ENCODE results near the gene CD3D.
"Not testable (repeated sequence)": the region's sequence is repeated elsewhere in the genome, so short reads cannot be mapped to it uniquely, and the experiment has no call there.

Gene CD3D

DNA sequence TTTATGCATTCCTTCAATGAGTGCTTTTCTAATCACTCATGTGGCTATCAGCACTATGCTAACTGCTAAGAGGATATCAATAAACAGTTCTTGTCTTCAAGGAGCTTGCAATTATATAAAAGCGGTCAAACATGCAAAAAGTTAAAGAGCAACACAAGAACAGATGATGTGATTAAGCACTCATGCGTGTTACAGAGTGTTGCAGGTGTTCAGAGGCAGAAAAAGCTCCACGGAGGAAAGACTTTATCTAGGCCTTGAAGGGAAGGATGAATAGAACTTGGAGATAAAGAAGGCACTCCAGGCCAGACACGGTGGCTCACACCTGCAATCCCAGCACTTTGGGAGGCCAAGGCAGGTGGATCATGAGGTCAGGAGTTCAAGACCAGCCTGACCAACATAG, 24.4 kb downstream of the CD3D start:
- no peaks in the 10 kb centered on the region for H3K27me3 ChIP-seq (ENCODE audit: control insufficient read depth, insufficient read depth, low read length)
- H3K4me3 ChIP-seq (ENCODE audit: low read length): no peak overlapping the region
- H3K36me3 ChIP-seq (ENCODE audit: control insufficient read depth, insufficient read depth, low read length): no peaks in the 10 kb centered on the region
- H3K27ac ChIP-seq (ENCODE audit: low read length): no peak overlapping the region
- no peaks in the 10 kb centered on the region for H3K9me3 ChIP-seq (ENCODE audit: control insufficient read depth, insufficient read depth, low read length)
- H3K4me1 ChIP-seq (ENCODE audit: control insufficient read depth, insufficient read depth, low read length): peaks cover 6% of the 10 kb centered on the region; the same call in 1 of the 2 replicates
- no CpG with 5 or more reads among the region's 4 CpGs for WGBS (ENCODE audit: insufficient coverage, insufficient read length)
- no peak for DNase-seq (ENCODE audit: low read depth, low spot score)

DNA sequence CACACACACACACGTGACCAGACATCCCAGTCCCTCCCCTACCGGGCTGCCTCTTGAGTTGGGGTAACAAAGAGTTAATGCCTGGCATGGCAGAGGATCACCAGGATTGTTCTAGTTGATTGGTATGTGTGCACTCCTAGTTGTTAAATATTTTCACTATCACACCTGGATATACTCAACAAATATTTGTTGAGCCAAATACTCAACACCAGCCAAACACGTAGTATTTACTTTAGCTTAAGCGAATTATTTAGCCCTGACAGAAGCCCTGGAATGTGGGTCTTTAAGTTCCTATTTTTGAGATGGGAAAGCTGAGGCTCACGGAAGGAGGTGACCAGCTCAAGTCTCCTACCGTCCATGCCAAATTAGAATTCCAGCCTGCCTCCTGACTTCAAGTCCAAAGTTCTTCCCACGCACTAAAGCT, 27.5 kb downstream of the CD3D start:
- H3K4me3 ChIP-seq (ENCODE audit: low read length): no peak overlapping the region

DNA sequence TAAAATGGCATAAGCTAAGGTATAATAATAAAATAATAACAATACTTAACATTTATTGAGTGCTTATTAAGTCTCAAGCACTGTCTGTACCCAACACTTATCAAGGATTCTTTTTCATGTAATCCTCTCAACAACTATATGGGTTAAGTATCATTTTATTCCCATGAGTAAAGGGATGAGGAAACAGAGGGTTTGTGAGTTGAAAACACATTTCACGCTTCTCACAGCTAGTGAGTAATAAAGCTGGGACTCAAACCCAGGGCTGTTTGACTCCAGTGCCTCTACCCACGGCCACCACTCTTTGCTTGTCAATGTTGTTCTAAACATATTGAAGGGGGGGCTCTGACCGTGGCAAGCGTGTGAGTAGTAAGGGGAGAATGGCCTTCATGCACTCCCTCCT, 29.3 kb downstream of the CD3D start:
- Histone ChIP-seq H3K27me3 (ENCODE audit: control insufficient read depth, insufficient read depth, low read length) (no peaks in the 10 kb centered on the region), H3K9me3 (ENCODE audit: control insufficient read depth, insufficient read depth, low read length) (no peaks in the 10 kb centered on the region), H3K4me1 (ENCODE audit: control insufficient read depth, insufficient read depth, low read length) (peaks cover 5% of the 10 kb centered on the region; the same call in 1 of the 2 replicates), H3K36me3 (ENCODE audit: control insufficient read depth, insufficient read depth, low read length) (no peaks in the 10 kb centered on the region), H3K27ac (ENCODE audit: low read length) (no peak overlapping the region), H3K4me3 (ENCODE audit: low read length) (no peak overlapping the region)
- no CpG with 5 or more reads among the region's 4 CpGs for WGBS (ENCODE audit: insufficient coverage, insufficient read length)
- DNase-seq (ENCODE audit: low read depth, low spot score): no peak

More for the DNA sequence above, 27.5 kb downstream of the CD3D start:
- Histone ChIP-seq H3K27me3 (ENCODE audit: control insufficient read depth, insufficient read depth, low read length) (no peaks in the 10 kb centered on the region), H3K4me1 (ENCODE audit: control insufficient read depth, insufficient read depth, low read length) (peaks cover 5% of the 10 kb centered on the region; the same call in 1 of the 2 replicates), H3K27ac (ENCODE audit: low read length) (no peak overlapping the region), H3K36me3 (ENCODE audit: control insufficient read depth, insufficient read depth, low read length) (no peaks in the 10 kb centered on the region), H3K9me3 (ENCODE audit: control insufficient read depth, insufficient read depth, low read length) (no peaks in the 10 kb centered on the region)
- no CpG with 5 or more reads among the region's 7 CpGs for WGBS (ENCODE audit: insufficient coverage, insufficient read length)
- no peak for DNase-seq (ENCODE audit: low read depth, low spot score)

DNA sequence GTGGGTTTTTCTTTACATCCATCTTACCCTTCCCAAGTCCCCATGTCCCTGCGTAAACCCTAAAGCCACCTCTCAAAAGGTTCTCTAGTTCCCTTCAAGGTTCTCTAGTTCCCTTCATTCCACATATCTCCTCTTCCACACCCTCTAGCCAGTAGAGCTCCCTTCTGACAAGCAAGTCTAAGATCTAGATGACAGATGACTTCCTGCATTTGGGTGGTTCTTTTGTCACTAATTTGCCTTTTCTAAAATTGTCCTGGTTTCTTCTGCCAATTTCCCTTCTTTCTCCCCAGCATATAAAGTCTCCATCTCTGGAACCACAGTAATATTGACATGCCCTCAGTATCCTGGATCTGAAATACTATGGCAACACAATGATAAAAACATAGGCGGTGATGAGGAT, 30.2 kb downstream of the CD3D start:
- no peaks in the 10 kb centered on the region for H3K36me3 ChIP-seq (ENCODE audit: control insufficient read depth, insufficient read depth, low read length)
- H3K9me3 ChIP-seq (ENCODE audit: control insufficient read depth, insufficient read depth, low read length): no peaks in the 10 kb centered on the region
- WGBS (ENCODE audit: insufficient coverage, insufficient read length): no CpG with 5 or more reads among the region's 2 CpGs
- H3K27ac ChIP-seq (ENCODE audit: low read length): no peak overlapping the region
- no peak for DNase-seq (ENCODE audit: low read depth, low spot score)
- H3K4me1 ChIP-seq (ENCODE audit: control insufficient read depth, insufficient read depth, low read length): peaks cover 5% of the 10 kb centered on the region; the same call in 1 of the 2 replicates
- H3K4me3 ChIP-seq (ENCODE audit: low read length): no peak overlapping the region
- H3K27me3 ChIP-seq (ENCODE audit: control insufficient read depth, insufficient read depth, low read length): no peaks in the 10 kb centered on the region

DNA sequence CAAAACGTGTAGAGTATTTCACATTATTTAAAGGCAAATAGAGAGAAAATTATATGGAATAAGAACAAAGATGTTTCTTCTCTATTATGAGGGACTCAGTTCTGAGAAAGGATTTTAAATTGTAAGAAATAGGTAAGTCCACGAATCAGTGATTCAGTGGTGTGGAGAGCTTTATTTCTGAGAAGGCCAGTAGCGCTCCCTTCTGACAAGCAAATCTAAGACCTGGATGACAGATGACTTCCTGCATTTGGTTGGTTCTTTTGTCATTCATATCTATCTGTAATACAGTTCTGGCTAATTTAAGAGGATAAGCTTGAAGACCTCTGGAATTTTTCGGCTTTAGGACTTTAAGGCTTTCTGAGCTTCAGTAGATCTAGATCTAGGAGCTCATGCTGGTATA, 31.0 kb downstream of the CD3D start:
- Histone ChIP-seq H3K27ac (ENCODE audit: low read length) (no peak overlapping the region), H3K36me3 (ENCODE audit: control insufficient read depth, insufficient read depth, low read length) (no peaks in the 10 kb centered on the region), H3K4me1 (ENCODE audit: control insufficient read depth, insufficient read depth, low read length) (peaks cover 3% of the 10 kb centered on the region; the same call in 1 of the 2 replicates), H3K9me3 (ENCODE audit: control insufficient read depth, insufficient read depth, low read length) (no peaks in the 10 kb centered on the region), H3K4me3 (ENCODE audit: low read length) (no peak overlapping the region), H3K27me3 (ENCODE audit: control insufficient read depth, insufficient read depth, low read length) (no peaks in the 10 kb centered on the region)
- DNase-seq (ENCODE audit: low read depth, low spot score): no peak
- no CpG with 5 or more reads among the region's 4 CpGs for WGBS (ENCODE audit: insufficient coverage, insufficient read length)

DNA sequence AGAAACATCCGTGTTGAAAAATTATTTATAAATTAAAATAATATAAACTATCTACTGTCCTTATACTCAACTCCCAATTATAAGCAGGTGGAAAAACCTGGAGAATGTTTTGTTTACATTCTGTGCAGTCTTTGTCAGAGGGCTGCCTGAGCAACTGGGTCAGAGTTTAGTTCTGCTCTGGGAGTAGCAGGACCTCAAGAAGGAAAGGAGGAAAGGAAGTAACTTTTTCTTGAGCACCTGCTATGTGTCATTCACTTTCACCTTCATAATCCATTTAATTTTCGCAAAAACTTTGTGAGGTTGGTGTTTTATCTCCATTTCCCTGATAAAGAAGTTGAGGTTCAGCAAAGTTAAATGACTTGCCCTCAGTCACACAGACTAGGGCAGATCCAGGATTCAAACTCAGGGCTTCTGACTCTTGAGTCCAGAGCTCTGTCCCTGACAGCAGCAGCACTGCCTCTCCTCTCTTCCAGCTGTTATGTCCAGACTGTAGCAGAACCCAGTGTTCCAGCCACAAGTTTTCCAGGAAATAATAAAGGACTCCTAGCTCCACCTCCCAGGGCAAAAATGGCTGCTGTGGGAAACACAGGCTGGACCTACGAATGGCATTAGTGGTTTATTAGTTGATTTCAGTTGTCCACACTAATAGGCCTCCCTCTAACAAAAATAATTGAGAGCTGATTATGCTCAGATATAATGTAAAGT, 31.6 kb downstream of the CD3D start:
- no peaks in the 10 kb centered on the region for H3K36me3 ChIP-seq (ENCODE audit: control insufficient read depth, insufficient read depth, low read length)
- no peaks in the 10 kb centered on the region for H3K27me3 ChIP-seq (ENCODE audit: control insufficient read depth, insufficient read depth, low read length)
- no peak for DNase-seq (ENCODE audit: low read depth, low spot score)
- no peak overlapping the region for H3K27ac ChIP-seq (ENCODE audit: low read length)
- no peak overlapping the region for H3K4me3 ChIP-seq (ENCODE audit: low read length)
- H3K4me1 ChIP-seq (ENCODE audit: control insufficient read depth, insufficient read depth, low read length): peaks cover 1% of the 10 kb centered on the region; the same call in 1 of the 2 replicates
- no peaks in the 10 kb centered on the region for H3K9me3 ChIP-seq (ENCODE audit: control insufficient read depth, insufficient read depth, low read length)
- no CpG with 5 or more reads among the region's 3 CpGs for WGBS (ENCODE audit: insufficient coverage, insufficient read length)

DNA sequence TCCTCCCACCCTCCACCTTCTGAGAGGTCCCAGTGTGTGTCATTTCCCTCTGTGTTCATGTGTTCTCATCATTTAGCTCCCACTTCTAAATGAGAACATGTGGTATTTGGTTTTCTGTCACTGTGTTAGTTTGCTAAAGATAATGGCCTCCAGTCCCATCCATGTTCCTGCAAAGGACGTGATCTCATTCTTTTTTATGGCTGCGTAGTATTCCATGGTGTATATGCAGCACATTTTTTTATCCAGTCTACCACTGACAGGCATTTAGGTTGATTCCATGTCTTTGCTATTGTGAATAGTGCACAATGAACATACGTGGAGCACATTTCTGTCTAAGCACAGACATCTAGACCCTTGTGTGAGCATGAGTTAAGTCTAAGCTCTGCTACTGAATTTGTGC, 32.2 kb downstream of the CD3D start:
- no peaks in the 10 kb centered on the region for H3K27me3 ChIP-seq (ENCODE audit: control insufficient read depth, insufficient read depth, low read length)
- no peak for DNase-seq (ENCODE audit: low read depth, low spot score)
- no peak overlapping the region for H3K4me3 ChIP-seq (ENCODE audit: low read length)
- no peaks in the 10 kb centered on the region for H3K9me3 ChIP-seq (ENCODE audit: control insufficient read depth, insufficient read depth, low read length)
- WGBS (ENCODE audit: insufficient coverage, insufficient read length): no CpG with 5 or more reads among the region's 3 CpGs
- no peak overlapping the region for H3K27ac ChIP-seq (ENCODE audit: low read length)
- H3K36me3 ChIP-seq (ENCODE audit: control insufficient read depth, insufficient read depth, low read length): no peaks in the 10 kb centered on the region
- no peaks in the 10 kb centered on the region; the same call in 1 of the 2 replicates for H3K4me1 ChIP-seq (ENCODE audit: control insufficient read depth, insufficient read depth, low read length)

DNA sequence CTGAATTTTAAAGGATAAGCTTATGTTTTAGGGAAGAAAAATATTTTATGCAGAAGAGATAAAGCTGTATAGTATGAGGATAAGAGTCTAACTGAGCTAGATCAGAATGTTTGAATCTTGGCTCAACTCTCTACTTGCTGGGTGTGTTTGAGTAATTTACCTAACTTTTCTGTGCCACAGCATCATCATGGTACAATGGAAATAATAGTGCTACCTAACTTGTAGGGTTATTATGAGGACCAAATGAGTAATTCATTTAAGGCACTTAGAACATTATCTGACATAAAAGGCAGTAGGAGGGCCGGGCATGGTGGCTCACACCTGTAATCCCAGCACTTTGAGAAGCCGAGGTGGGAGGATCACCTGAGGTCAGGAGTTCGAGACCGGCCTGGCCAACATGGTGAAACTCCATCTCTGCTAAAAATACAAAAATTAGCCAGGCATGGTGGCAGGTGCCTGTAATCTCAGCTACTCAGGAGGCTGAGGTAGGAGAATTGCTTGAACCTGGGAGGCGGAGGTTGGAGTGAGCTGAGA, 33.4 kb downstream of the CD3D start:
- H3K4me3 ChIP-seq (ENCODE audit: low read length); H3K27ac ChIP-seq (ENCODE audit: low read length); DNase-seq (ENCODE audit: low read depth, low spot score); H3K9me3 ChIP-seq (ENCODE audit: control insufficient read depth, insufficient read depth, low read length); H3K4me1 ChIP-seq (ENCODE audit: control insufficient read depth, insufficient read depth, low read length); H3K36me3 ChIP-seq (ENCODE audit: control insufficient read depth, insufficient read depth, low read length); H3K27me3 ChIP-seq (ENCODE audit: control insufficient read depth, insufficient read depth, low read length): not testable (repeated sequence)
- WGBS (ENCODE audit: insufficient coverage, insufficient read length): no CpG with 5 or more reads among the region's 5 CpGs

DNA sequence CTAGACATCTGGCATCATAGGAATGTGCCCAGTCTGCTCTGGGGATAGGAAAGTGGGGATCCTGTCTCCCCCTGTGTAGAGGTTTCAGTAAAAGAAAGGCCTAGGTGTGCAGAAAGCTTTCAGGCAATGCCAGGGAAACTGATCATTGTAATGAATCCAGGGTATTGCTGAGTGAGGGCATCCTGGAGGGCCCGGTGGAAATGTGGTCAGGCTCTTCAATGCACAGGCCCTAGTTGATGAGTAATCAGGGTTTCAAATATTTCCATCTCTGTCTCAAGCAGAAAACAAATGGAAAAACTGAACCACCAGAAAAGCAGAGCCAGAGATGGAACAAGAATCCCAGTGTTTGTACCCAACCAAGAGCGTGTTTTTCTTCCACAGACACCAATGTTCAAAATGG, 35.9 kb downstream of the CD3D start:
- H3K27ac ChIP-seq (ENCODE audit: low read length): no peak overlapping the region
- H3K9me3 ChIP-seq (ENCODE audit: control insufficient read depth, insufficient read depth, low read length): no peaks in the 10 kb centered on the region
- no peaks in the 10 kb centered on the region for H3K27me3 ChIP-seq (ENCODE audit: control insufficient read depth, insufficient read depth, low read length)
- no peak overlapping the region for H3K4me3 ChIP-seq (ENCODE audit: low read length)
- no peaks in the 10 kb centered on the region for H3K36me3 ChIP-seq (ENCODE audit: control insufficient read depth, insufficient read depth, low read length)
- H3K4me1 ChIP-seq (ENCODE audit: control insufficient read depth, insufficient read depth, low read length): no peaks in the 10 kb centered on the region
- DNase-seq (ENCODE audit: low read depth, low spot score): no peak
- WGBS (ENCODE audit: insufficient coverage, insufficient read length): no CpG with 5 or more reads among the region's 2 CpGs

DNA sequence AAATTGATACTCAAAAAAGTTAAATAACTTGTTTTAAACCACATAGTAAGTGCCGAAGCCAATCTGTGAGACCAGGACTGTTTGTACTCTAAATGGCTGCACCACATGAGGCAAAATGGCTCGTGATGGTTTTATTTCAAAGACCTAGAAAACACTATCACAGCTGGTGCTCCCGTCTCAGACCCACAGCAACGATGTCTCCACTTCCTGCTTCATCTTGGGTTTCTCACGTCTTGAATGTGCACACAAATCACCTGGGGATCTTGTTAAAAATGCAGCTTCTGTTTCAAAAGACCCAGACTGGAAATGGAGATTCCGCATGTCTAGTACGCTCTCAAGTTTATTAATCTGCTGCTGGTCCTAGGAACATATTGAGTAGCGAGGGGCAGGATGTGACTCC, 36.8 kb downstream of the CD3D start:
- no CpG with 5 or more reads among the region's 8 CpGs for WGBS (ENCODE audit: insufficient coverage, insufficient read length)
- Histone ChIP-seq H3K27ac (ENCODE audit: low read length) (no peak overlapping the region), H3K36me3 (ENCODE audit: control insufficient read depth, insufficient read depth, low read length) (no peaks in the 10 kb centered on the region), H3K4me1 (ENCODE audit: control insufficient read depth, insufficient read depth, low read length) (no peaks in the 10 kb centered on the region), H3K4me3 (ENCODE audit: low read length) (no peak overlapping the region), H3K9me3 (ENCODE audit: control insufficient read depth, insufficient read depth, low read length) (no peaks in the 10 kb centered on the region), H3K27me3 (ENCODE audit: control insufficient read depth, insufficient read depth, low read length) (no peaks in the 10 kb centered on the region)
- no peak for DNase-seq (ENCODE audit: low read depth, low spot score)
